COLO668 (cell line): ENCODE measurements around the gene GPR162.
A peak's percentile ranks its signal among the peaks of the same experiment; 100 is the strongest.
"Not testable (repeated sequence)": the region's sequence is repeated elsewhere in the genome, so short reads cannot be mapped to it uniquely, and the experiment has no call there.

ENCODE experiments used
- DNase-seq: peaks from one replicate; lab custom pipeline; 2025; ENCODE audit not compliant: unreplicated experiment; lab: John Stamatoyannopoulos, UW

Gene GPR162

GRCh38 chr12:6852651-6853354, 31.2 kb downstream of the GPR162 start:
- DNase-seq, result peak; percentile 20

- no peak for DNase-seq
Observed at GRCh38 chr12:6853626-6854025, 32.0 kb downstream of the GPR162 start.

- no peak for DNase-seq
Observed at GRCh38 chr12:6854036-6854435, 32.4 kb downstream of the GPR162 start.

- no peak for DNase-seq
Observed at GRCh38 chr12:6855322-6855721, 33.7 kb downstream of the GPR162 start.

- DNase-seq, result no peak
Observed at GRCh38 chr12:6858799-6859198, 37.2 kb downstream of the GPR162 start.

GRCh38 chr12:6860116-6860515, 38.5 kb downstream of the GPR162 start:
- no peak for DNase-seq

GRCh38 chr12:6860942-6861341, 39.3 kb downstream of the GPR162 start:
- no peak for DNase-seq

GRCh38 chr12:6861391-6861790, 39.8 kb downstream of the GPR162 start:
- DNase-seq, result no peak

GRCh38 chr12:6863033-6863432, 41.4 kb downstream of the GPR162 start:
- DNase-seq, result no peak

GRCh38 chr12:6863586-6864321, 42.1 kb downstream of the GPR162 start:
- DNase-seq, result no peak

GRCh38 chr12:6865307-6865706, 43.7 kb downstream of the GPR162 start:
- not testable (repeated sequence) for DNase-seq

- no peak for DNase-seq
Observed at GRCh38 chr12:6866163-6866919, 44.7 kb downstream of the GPR162 start.

GRCh38 chr12:6866920-6867412, 45.3 kb downstream of the GPR162 start:
- no peak for DNase-seq

- peak; percentile 72 for DNase-seq
Observed at GRCh38 chr12:6867413-6868210, 46.0 kb downstream of the GPR162 start, which contains the start of gene TPI1. TPI1 (plus strand) TSS chr12:6867531; CDS start chr12:6867567, 36 bp downstream.

GRCh38 chr12:6868211-6869048, 46.8 kb downstream of the GPR162 start:
- no peak for DNase-seq

GRCh38 chr12:6869049-6870021, 47.7 kb downstream of the GPR162 start:
- peak; percentile 74 for DNase-seq

- DNase-seq, result not testable (repeated sequence)
Observed at GRCh38 chr12:6870304-6870703, 48.7 kb downstream of the GPR162 start.

- peak; percentile 15 for DNase-seq
Observed at GRCh38 chr12:6871052-6871957, 49.7 kb downstream of the GPR162 start.
